ENCODE measurements around the gene DPH6.
"Not testable (repeated sequence)": the region's sequence is repeated elsewhere in the genome, so short reads cannot be mapped to it uniquely, and the experiment has no call there.

DPH6 gene

GRCh38 chr15:35485411-35485810 is 60.6 kb downstream of the DPH6 start:
- no peak for DNase-seq (ENCODE audit: low read depth in 2 of 2)

- DNase-seq (ENCODE audit: low read depth in 2 of 2) = no peak
Observed at GRCh38 chr15:35484231-35484945, 61.6 kb downstream of the DPH6 start.

- no peak for DNase-seq (ENCODE audit: low read depth in 2 of 2)
Observed at GRCh38 chr15:35481992-35482391, 64.0 kb downstream of the DPH6 start.

- DNase-seq (ENCODE audit: low read depth in 2 of 2) = no peak
Observed at GRCh38 chr15:35481064-35481463, 64.9 kb downstream of the DPH6 start.

- no peak for DNase-seq (ENCODE audit: low read depth in 2 of 2)
Observed at GRCh38 chr15:35479423-35479822, 66.5 kb downstream of the DPH6 start.

GRCh38 chr15:35477312-35478262 is 68.4 kb downstream of the DPH6 start:
- no peak for DNase-seq (ENCODE audit: low read depth in 2 of 2)

- DNase-seq (ENCODE audit: low read depth in 2 of 2) = no peak
Observed at GRCh38 chr15:35471024-35471423, 74.9 kb downstream of the DPH6 start.

- no peak for DNase-seq (ENCODE audit: low read depth in 2 of 2)
Observed at GRCh38 chr15:35470441-35470840, 75.5 kb downstream of the DPH6 start.

- no peak for DNase-seq (ENCODE audit: low read depth in 2 of 2)
Observed at GRCh38 chr15:35466476-35466875, 79.5 kb downstream of the DPH6 start.

GRCh38 chr15:35465783-35466182 is 80.2 kb downstream of the DPH6 start:
- no peak for DNase-seq (ENCODE audit: low read depth in 2 of 2)

GRCh38 chr15:35460616-35461015 is 85.3 kb downstream of the DPH6 start:
- no peak for DNase-seq (ENCODE audit: low read depth in 2 of 2)

- no peak for DNase-seq (ENCODE audit: low read depth in 2 of 2)
Observed at GRCh38 chr15:35458176-35458856, 87.6 kb downstream of the DPH6 start.

GRCh38 chr15:35455201-35455600 is 90.8 kb downstream of the DPH6 start:
- no peak for DNase-seq (ENCODE audit: low read depth in 2 of 2)

- DNase-seq (ENCODE audit: low read depth in 2 of 2) = no peak
Observed at GRCh38 chr15:35450492-35450891, 95.5 kb downstream of the DPH6 start.

- DNase-seq (ENCODE audit: low read depth in 2 of 2) = no peak
Observed at GRCh38 chr15:35448294-35448693, 97.7 kb downstream of the DPH6 start.

- DNase-seq (ENCODE audit: low read depth in 2 of 2) = no peak
Observed at GRCh38 chr15:35445891-35446290, 100.1 kb downstream of the DPH6 start.

- no peak for DNase-seq (ENCODE audit: low read depth in 2 of 2)
Observed at GRCh38 chr15:35444557-35445204, 101.3 kb downstream of the DPH6 start.

GRCh38 chr15:35443376-35443775 is 102.6 kb downstream of the DPH6 start:
- no peak for DNase-seq (ENCODE audit: low read depth in 2 of 2)

- no peak for DNase-seq (ENCODE audit: low read depth in 2 of 2)
Observed at GRCh38 chr15:35442742-35443141, 103.2 kb downstream of the DPH6 start.

GRCh38 chr15:35441279-35441678 is 104.7 kb downstream of the DPH6 start:
- DNase-seq (ENCODE audit: low read depth in 2 of 2) = not testable (repeated sequence)

GRCh38 chr15:35440265-35440664 is 105.7 kb downstream of the DPH6 start:
- DNase-seq (ENCODE audit: low read depth in 2 of 2) = no peak

GRCh38 chr15:35439291-35439690 is 106.7 kb downstream of the DPH6 start:
- DNase-seq (ENCODE audit: low read depth in 2 of 2) = no peak

All from activated CD8-positive, alpha-beta memory T cell treated with anti-CD3 and anti-CD28 coated beads for 4 hours (primary cell).